GM18868 (cell line): ENCODE measurements around the gene BSPRY.

Experiments
- ATAC-seq: cut with Tn5 transposase; IDR thresholded peaks from one replicate; pipeline ENCODE4 v1.9.1; 2021; ENCODE audit warnings: mild to moderate bottlenecking, moderate library complexity; ENCODE audit not compliant: unreplicated experiment

The BSPRY gene

DNA sequence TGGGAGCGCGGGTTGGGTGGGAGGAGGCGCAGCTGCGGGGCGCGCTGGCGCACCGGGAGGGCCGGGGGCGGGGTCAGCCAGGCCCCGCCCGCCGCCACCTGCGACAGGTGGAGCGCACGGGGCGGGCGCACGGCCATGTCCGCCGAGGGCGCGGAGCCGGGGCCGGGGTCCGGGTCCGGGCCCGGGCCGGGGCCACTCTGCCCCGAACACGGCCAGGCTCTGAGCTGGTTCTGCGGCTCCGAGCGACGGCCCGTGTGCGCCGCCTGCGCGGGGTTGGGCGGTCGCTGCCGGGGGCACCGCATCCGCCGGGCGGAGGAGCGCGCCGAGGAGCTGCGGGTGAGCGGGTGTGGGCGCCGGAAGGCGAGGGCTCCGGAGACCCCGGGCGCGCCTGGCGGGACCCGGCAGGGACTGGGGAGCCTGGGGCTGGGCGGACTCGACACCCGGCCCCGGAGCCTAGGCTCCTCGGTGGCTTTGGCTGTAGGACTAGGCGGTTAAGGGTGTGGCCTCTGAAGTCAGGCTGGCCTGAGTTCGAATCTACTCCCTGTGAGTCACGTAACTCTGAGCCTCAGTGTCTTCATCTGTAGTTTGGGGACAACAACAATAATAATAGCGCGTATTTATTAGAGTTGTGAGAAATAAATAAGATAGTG lies at the start of gene BSPRY:
Gene BSPRY (plus strand): TSS at position 97 of the 650 bp plus-strand sequence. CDS start 39 bp downstream, at position 136.
- peak; percentile 43 for ATAC-seq

DNA sequence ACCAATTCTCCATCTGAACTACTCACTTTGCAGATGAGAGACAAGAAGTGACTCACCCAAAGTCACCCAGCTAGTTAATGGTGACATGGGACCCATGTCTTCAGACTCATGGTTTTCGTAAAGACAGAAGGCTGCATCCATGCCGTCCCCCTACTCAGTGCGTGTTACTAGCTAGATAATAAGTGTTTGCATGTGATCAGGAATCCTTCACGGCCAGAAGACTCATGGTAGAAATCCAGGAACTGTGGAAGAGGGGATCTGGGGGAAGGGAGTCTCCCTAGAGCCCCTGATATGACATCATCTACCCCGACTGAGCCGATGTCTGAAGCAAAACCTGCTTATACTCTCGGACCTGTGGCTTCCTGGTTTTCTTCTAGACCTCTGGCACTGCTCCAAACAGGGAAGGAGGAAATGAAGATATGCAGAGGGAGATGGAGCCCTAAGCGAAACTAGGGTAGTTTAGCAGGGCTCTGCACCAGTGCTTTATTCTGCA lies 49.5 kb upstream of the BSPRY start:
- ATAC-seq: no peak

DNA sequence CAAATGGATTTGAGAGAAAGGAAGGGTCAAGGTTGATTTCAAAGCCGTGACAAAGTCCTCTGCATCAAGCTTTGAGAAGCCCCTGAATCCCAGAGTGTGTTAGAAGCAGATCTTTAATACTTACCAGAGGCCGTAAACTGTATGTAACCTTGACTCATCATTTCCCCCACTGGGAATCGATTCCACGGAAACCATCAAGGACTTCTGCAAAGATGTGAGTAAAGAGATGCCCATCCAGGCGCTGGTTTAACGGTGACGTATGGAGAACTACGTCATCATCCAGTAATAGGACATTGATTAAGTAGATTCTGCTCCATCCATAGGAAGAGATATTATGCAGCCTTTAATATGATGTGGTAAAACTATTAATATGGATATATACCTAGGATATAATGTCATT lies 47.8 kb upstream of the BSPRY start:
- ATAC-seq: no peak

DNA sequence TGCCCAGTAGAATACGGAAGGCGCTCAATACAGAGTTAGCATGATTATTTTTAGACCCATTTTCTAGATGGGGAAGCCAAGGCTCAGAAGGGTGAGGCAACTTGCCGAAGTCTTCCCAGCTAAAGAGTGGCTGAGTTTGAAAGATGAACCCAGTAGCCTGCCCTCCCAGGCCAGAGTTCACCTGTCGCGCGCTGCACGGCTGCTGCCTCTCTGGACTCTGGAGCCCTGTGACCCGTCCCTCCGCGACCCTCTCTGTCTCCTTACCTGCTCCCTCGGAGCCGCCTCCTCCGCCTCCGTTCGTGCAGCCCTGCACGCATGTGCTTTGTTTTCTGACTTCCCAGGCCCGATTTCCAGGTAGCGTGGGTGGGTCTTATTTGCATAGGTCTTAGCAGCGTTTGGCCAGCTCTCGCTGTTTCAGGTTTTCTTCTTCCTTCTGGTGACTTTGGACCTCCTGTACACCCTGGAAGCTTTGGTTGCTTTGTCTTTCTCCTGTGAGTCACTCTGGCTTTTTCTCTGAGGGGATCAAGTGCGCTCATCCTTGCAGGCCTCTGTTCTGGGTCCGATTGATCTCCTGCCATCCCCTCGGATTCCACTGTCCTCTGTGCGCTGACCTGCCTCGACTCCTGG lies 46.4 kb upstream of the BSPRY start, which contains the start of gene RNF183:
Gene RNF183 (minus strand): TSS at position 585 of the 627 bp plus-strand sequence. CDS start 5,192 bp downstream, outside the sequence.
- ATAC-seq: no peak

DNA sequence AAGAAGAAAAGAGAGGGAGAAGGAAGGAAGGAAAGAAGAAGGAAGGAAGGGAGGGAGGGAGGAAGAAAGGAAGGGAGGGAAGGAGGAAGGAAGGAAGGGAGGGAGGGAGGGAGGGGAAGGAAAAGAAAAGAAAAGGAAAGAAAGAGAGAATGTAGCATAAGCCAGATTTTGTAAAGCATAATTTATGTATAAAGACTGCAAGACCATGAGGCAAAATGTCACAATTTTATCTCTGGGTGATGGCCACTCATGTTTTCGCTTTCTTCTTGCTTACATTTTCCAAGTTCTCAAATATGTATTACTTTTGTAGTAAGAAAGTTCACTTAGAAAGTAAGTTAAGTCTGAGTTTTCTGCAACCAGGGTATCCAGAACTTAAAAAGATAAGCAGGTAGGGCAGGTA lies 42.8 kb upstream of the BSPRY start:
- no peak for ATAC-seq

DNA sequence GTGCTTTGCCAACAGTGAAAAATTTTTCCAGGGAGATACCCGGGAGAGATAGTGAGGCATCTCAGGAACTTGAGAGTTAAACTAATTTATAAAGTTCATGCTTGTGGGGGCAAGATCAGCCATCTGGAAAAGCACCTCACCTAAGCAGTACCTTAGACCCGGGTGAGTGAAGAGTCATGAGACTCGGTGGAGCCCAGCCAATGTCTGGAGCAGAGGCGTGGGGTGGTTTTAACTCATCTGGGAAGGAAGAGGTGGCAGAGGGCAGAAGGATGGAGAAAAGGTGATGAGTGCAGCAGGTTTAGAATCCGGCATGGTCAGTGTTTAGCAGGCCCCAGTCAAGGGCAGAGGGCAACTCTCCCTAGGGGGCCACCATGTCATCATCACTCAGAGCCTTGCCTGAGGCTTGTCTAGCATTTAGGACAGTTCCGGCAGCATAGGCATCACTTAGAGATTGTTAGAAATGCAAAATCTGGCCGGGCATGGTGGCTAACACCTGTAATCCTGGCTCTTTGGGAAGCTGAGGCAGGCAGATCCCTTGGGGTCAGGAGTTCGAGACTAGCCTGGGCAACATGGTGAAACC lies 41.9 kb upstream of the BSPRY start:
- ATAC-seq: no peak

DNA sequence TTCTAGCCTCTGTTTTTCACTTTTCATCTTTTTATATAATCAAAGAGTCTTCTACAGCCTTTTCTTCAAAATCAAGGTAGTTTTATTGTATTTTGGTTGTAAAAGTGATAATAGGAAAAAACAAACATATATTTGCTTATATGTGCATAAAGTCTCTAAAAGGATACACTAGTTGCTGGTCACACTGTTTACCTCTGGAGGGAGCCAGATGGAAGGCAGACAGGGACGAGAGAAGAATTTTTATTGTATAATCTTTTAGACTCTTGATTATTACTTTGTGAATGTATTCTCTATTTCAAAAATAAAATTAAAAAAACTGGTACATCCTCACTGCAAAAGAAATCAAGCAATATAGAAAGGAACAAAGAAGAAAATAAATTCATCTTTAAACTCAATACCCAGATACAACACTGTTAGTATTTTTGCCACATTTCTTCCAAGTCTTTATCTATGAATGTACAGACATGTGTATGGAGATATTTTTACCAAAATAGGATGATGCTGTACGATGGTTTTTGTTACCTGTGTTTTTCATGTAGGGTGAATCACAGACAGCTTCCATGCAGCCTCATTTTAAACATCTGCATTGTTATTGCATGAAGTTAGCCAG lies 40.0 kb upstream of the BSPRY start:
- no peak for ATAC-seq

DNA sequence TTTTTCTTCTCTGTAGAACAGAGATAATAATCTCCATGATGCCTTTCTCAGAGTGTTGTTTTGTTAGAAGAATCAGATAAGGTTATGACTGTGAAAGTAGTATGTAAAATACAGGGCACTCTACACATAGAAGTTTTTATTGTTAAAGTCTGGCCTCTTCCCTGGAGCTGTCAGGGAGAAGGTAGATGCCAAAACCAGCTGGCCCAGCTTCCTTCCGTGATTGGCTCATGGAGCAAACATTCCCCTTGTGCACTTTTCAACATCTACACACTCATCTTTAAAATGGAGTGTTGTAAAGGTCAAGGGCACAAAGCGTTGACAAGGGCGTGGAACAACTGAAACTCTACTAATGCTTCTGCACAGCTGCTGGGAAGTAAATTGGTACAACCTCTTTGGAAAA lies 38.8 kb upstream of the BSPRY start:
- no peak for ATAC-seq

DNA sequence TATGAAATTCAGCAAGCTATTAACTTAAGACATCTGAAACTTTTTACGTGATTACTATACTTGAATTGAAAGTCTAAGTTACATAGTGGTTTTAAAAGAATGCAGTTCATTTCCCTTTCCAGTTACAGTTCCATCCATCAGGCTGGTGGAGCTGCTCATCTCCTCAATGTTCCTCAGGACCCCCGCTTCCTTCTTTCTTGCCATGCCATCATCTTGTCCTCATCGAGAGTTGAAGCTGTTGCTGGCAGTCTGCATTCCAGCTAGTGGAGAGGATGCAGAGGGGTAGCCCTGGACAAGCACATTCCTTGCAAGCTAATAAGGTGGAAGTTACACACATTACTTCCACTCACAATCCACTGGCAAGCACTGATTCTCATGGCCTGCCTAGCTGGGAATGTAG lies 37.4 kb upstream of the BSPRY start:
- no peak for ATAC-seq

DNA sequence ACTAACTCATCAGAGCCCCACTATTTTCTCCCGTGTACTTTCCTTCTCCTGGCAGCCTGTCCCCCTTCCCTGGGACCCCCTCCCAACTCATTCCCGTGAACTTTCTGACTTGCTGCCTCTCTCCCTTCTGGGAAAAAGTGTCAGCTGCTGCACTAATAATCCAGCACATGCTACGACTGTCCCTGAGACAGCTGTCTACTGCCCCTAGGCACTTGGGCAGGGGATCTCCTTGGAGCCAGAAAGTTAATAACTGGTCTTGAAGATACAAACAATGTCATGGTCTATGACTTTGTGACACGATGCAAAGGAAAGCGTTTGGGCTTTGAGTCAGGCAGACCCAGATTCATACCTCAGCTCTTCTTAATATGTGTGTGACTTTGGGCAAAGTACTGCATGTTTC lies 36.1 kb upstream of the BSPRY start:
- ATAC-seq: no peak

DNA sequence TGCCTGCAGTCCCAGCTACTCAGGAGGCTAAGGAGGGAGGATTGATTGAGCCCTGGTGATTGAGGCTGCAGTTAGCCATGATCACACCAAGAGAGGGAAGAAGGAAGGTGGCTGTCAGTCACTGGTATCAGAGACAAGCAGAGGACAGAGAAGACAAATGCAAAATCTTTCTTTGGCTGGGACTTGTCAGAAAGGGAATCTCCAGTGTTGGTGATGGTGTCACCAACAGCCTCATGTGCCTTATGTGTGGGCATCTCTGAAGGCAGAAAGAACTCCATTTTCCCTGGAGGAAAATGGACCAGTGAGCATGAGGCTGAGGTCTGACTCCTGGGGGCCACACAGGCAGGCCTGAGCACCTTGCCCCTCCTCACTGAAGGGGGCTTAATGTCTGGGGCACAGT lies 34.1 kb upstream of the BSPRY start:
- ATAC-seq: no peak

DNA sequence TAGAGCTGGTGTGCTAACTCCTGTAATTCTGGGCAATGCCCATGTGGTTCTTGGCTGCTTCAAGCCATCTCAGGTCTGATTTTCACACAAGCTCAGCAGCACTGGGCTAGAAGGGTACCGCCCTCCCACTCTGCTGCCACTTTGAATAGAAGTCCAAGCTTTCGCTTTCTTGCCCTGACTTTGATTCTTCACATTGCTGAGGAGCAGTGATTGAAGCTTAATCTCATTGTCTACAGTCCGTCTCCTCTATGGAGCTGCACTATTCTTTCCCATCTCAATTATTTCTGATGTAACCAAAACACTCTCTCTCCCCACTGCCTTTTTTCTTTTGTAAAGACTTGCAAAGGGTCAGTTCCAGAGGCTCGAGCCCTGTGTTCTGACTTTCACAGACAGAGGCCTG lies 33.3 kb upstream of the BSPRY start:
- ATAC-seq: no peak

DNA sequence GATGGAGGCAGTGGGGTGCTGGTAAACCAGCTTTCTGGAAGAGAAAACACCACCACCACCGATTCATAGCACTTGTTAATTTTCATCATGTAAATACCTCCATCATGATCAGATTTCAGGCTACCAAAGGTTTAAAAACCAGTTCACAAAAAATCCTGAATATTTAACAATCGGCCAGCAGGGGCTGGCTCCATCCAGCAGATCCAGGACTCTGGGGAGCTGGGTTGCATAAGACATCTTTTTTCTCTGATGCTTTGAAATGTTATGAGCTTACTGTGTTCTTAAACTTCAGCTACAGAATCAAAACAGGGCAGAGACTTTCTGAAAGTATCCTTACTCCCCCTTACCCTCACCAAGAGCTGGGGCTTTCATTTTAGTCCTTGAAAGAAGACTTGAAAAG lies 31.6 kb upstream of the BSPRY start:
- ATAC-seq: no peak

DNA sequence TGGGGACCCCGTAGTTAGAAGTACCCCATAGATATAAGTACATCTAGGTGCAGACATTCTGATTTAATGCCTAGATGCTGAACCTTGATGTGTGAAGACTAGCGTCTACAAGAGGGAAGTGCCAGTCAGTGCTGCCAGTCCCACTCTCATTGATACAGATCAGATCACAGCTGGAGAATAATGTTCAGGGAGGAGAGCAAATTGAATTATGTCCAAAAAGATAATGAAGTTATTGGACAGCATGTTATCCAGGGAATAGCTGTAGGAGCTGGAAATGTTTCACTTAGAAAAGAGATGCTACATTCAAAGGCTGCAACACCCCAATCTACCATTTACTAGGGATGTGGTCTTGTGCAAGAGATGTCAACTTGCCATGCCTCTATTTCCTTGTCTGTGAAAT lies 30.3 kb upstream of the BSPRY start:
- ATAC-seq: no peak

DNA sequence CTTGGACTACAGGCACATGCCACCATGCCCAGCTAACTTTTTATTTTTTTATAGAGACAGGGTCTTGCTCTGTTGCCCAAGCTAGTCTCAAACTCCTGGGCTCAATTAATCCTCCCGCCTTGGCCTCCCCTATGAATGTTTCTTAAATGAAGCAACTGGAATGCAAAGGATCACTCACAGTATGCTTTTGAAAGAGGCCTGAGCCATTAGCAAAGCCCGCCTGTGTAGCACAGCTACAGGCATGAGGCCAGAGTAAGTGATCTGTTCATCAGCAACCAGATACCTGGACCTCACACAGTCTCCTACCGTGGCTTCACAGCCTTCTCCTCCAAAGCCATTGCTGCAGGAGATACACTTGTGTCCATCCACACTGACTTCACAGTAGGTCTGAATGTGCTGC lies 29.3 kb upstream of the BSPRY start:
- no peak for ATAC-seq

DNA sequence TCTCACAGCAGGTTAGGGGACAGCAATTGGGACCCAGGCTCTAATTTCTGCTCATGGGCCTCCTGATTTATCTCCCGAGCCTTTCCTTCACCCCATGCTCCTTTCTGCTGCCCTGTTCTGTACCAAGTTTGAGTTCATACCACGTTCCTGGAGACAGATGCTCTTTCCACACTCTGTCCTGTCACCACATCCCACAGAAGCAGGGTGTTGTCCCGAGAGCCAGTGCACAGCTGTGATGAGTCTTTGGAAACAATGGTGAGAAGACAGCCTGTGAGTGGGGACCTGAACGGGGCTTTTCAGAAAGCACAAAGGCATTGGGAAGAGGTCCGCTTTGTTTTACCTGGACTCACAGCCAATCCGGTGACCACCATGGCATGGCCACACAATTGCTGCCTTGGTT lies 26.7 kb upstream of the BSPRY start:
- ATAC-seq: no peak

DNA sequence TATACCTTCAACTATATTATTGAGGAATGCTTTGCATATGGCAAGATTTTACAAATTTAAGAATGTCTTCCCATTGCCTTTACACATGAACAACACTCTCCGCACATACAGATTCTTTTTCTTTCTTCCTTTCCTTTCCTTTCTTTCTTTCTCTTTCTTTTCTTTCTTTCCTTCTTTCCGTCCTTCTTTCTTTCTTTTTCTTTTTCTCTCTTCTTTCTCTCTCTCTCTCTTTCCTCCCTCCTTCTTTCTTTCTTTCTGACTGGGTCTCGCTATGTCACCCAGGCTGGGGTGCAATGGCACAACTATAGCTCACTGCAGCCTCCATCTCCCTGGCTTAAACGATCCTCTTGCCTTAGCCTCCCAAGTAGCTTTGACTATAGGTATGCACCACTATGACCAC lies 23.1 kb upstream of the BSPRY start:
- no peak for ATAC-seq

DNA sequence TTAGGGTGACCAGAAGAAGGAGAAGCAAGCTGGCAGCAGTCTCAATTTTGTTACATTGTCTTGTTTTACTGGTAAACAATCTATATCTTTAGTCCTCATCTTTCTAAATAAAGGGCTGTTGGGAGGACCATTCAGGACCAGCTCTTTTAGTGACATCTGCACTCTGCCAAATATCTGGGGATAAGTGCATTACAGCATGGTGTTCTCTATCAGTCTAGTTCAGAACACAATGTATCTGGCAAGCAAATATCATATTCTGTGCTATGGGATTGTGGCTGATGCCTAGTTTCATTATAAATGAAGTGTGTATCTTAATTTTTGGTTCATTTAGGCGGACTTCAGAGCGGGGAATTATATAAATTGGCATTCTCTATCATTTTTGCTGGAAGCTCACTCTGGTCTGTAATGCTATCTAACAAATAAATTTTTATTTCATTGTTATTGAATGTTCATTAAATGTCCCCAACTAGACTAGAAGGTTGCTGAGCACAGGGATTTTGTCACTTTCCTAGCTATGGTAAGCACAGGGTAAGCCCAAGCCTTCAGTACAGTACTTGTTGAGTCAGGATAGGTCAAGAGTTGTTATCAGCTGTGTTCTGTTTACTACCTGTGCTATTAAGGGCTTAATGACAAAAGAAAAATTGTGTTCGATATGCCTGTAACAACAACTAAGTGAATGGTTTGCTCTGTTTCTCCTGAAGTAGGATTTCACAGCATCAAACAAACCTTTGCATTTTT lies 21.1 kb upstream of the BSPRY start:
- no peak for ATAC-seq

DNA sequence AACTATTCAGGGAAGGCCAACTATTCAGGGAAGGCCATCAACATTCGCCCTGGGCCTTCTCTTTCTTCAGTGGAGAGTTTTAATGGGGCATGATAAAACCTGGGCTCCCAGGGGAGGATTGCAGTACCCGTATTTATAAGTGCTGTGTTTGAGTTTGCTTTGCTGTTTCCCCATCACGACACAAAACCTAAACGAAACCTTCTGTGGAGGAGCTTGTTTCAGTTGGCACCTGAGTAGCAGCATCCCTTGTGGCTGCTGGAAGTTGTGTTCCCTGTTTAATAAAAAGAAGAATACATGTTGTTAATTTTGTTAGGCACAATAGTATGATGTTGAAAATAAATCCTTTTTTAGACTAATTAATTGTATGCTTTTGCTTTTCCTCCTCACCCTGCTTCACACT lies 17.6 kb upstream of the BSPRY start:
- ATAC-seq: no peak

DNA sequence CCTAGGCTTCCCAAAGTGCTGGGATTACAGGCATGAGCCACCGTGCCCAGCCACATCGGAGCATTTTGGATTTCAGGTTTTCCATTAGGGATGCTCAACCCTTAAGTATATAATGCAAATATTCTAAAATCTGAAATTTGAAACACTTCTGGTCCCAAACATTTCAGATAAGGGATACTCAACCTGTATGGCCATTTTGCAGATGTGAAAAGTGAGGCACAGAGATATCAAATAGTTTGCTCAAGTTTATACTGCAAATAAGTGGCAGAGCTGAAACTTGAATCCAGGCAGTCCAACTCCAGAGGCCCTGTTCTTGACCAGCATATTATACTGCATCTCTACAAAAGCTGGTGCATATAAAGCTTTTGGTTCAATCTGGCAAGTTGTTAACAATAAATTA lies 11.6 kb upstream of the BSPRY start:
- no peak for ATAC-seq

DNA sequence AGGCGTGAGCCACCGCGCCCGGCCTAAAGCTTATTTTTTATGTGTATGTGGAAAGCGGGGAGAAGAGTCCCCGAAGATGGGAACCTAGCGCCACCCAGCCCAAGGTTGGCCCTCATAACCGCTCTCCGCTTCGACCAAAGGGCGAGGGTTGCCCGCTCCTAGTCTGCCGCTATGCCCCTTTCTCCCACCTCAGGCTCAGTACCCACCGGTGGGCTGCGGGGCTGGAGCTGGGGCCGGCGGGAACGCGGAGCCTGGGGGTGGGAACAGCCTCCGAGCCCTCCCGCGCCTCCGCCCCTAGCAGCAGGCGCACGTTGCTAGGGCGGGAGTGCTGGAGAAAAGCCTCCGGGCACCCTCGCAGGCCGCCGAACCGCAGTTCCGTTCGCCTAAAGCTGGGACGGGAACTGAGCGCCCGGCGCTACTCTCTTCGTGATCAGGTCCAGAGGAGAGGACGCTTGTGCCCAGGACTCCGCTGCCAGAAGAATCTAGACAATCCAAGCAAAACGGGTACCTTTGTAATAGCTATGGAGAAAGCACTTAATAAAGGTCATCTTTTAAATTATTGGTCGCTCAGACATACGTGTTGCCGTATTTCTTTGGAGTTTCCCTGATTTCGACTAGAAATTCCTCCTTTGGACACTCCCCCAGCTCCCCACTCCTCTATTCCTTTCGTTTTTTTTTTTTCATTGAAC lies 9.2 kb upstream of the BSPRY start, which contains the start of gene WDR31:
Gene WDR31 (minus strand): TSS at position 265 of the 689 bp plus-strand sequence. CDS start 8,253 bp downstream, outside the sequence.
- ATAC-seq: peak; percentile 99
